GM12878 (cell line): ENCODE measurements around the gene FATE1. TPM values are rescaled to one million over a fixed set of nuclear protein-coding genes. Genes with fewer than 3 reads are reported as not detected.

Experiments used
- ATAC-seq: fragments of 200-7000 bp; cut with Tn5 transposase; 3 replicates; pipeline ENCODE4 v1.9.1; 2020; ENCODE audit warnings: mild to moderate bottlenecking, moderate library complexity
- BruUV-seq: library from RNA; stranded (reverse); fragments of 400-500 nt; replicated peaks from 2 replicates; lab custom pipeline; 2021; lab: Mats Ljungman, UMichigan
- CTCF ChIA-PET: fragments of 300-600 bp; sonication (Branson Sonifier 250); formaldehyde crosslinking; extraction: SDS; loops from one replicate; lab custom pipeline; 2021; ENCODE audit warnings: inconsistent platforms; lab: Yijun Ruan, JAX
- POLR2A ChIA-PET: fragments of 350-600 bp; formaldehyde crosslinking; extraction: SDS; loops from one replicate; lab custom pipeline; 2021; ENCODE audit warnings: inconsistent platforms; lab: Charles Lee
- RAD21 ChIA-PET: fragments of 300-600 bp; sonication (Branson Sonifier 250); formaldehyde crosslinking; loops from one replicate; lab custom pipeline; 2023; ENCODE audit warnings: antibody characterized with exemption; ENCODE audit not compliant: unreplicated experiment; lab: Charles Lee
- SMC1A ChIA-PET: fragments of 300-600 bp; sonication (Branson Sonifier 250); formaldehyde crosslinking; loops from one replicate; lab custom pipeline; 2023; ENCODE audit not compliant: unreplicated experiment, uncharacterized antibody; lab: Charles Lee
- DNase-seq: peaks from one replicate; pipeline ENCODE4 v3.0.0-alpha.2; 2011; ENCODE audit warnings: low read depth, low spot score
- FAIRE-seq: peaks from 3 replicates; lab custom pipeline; 2011; peaks lifted over from hg19 to GRCh38; lab: Jason Lieb, UNC
- H2AFZ ChIP-seq: 2 replicates; pipeline ENCODE4 v1.6.0; 2011; ENCODE audit warnings: low read depth, low read length, control low read depth; ENCODE audit not compliant: control insufficient read depth
- H3K27ac ChIP-seq: 2 replicates; pipeline ENCODE4 v1.5.1; 2011; ENCODE audit warnings: control low read depth; ENCODE audit not compliant: control insufficient read depth, insufficient read depth
- H3K27me3 ChIP-seq, 2 experiments: replicated peaks in 1 of 2; 2 replicates each; pipeline versions ENCODE4 v1.6.0 to v1.6.1; 2011; ENCODE audit warnings: low read length in 1 of 2; ENCODE audit not compliant: control insufficient read depth in 2 of 2, insufficient read depth in 2 of 2
- H3K36me3 ChIP-seq, 2 experiments: 2 replicates each; pipeline ENCODE4 v1.5.1; 2011; ENCODE audit warnings: low read length in 1 of 2; ENCODE audit not compliant: control insufficient read depth in 2 of 2, insufficient read depth in 2 of 2
- H3K4me1 ChIP-seq: 2 replicates; pipeline ENCODE4 v1.6.1; 2011; ENCODE audit warnings: mild to moderate bottlenecking, low read length, moderate library complexity, mixed read lengths; ENCODE audit not compliant: control insufficient read depth, insufficient read depth
- H3K4me2 ChIP-seq: 2 replicates; pipeline ENCODE4 v1.6.0; 2011; ENCODE audit warnings: control low read depth; ENCODE audit not compliant: control insufficient read depth, insufficient read depth
- H3K4me3 ChIP-seq: fragments of 200-600 bp; sonication (generic); 2 replicates; pipeline ENCODE4 v1.5.1; 2016
- H3K79me2 ChIP-seq: 2 replicates; pipeline ENCODE4 v1.6.0; 2011; ENCODE audit warnings: low read length; ENCODE audit not compliant: control insufficient read depth, insufficient read depth
- H3K9ac ChIP-seq: 2 replicates; pipeline ENCODE4 v1.8.0; 2011; ENCODE audit warnings: low read length, control low read depth, mixed read lengths; ENCODE audit not compliant: control insufficient read depth, insufficient read depth
- H3K9me3 ChIP-seq: replicated peaks from 3 replicates; pipeline ENCODE4 v1.5.1; 2011; ENCODE audit warnings: mild to moderate bottlenecking, low read length; ENCODE audit not compliant: control insufficient read depth, insufficient read depth
- H4K20me1 ChIP-seq: 2 replicates; pipeline ENCODE4 v1.6.0; 2011; ENCODE audit not compliant: control insufficient read depth, insufficient read depth
- ASH2L ChIP-seq: fragments of 300-600, 200-600 bp; sonication (generic); IDR thresholded peaks from 2 replicates; pipeline ENCODE4 v1.6.1; 2017; ENCODE audit warnings: low read depth, mild to moderate bottlenecking, borderline replicate concordance
- BCL3 ChIP-seq: IDR thresholded peaks from 2 replicates; pipeline ENCODE4 v1.6.1; 2011; ENCODE audit warnings: borderline replicate concordance, low read depth, mild to moderate bottlenecking, moderate library complexity, low read length; ENCODE audit not compliant: insufficient read depth, poor library complexity, severe bottlenecking
- CBX3 ChIP-seq: fragments of 200-600 bp; sonication (generic); IDR thresholded peaks from 2 replicates; pipeline ENCODE4 v1.6.1; 2016; ENCODE audit warnings: low read depth, borderline replicate concordance
- CEBPB ChIP-seq, 2 experiments: fragments of 150-350 bp in 1 of 2; IDR thresholded peaks; 2 replicates each; pipeline ENCODE4 v1.6.1; 2012 to 2014; ENCODE audit warnings: low read depth in 2 of 2, low read length in 2 of 2, borderline replicate concordance in 1 of 2, inconsistent platforms in 1 of 2
- FOXM1 ChIP-seq: IDR thresholded peaks from 2 replicates; pipeline ENCODE4 v1.6.1; 2012; ENCODE audit warnings: low read depth, mild to moderate bottlenecking, inconsistent platforms, low read length, moderate library complexity
- HCFC1 ChIP-seq: fragments of 150-350 bp; IDR thresholded peaks from 2 replicates; pipeline ENCODE4 v1.6.1; 2014; ENCODE audit warnings: low read length
- IKZF2 ChIP-seq, 2 experiments: fragments of 450-650 bp; IDR thresholded peaks; 2 replicates each; pipeline ENCODE4 v1.6.1; 2017; ENCODE audit warnings: mild to moderate bottlenecking in 2 of 2, moderate library complexity in 2 of 2
- MTA2 ChIP-seq: fragments of 450-650 bp; IDR thresholded peaks from 2 replicates; pipeline ENCODE4 v1.6.1; 2016; ENCODE audit warnings: low read depth, mild to moderate bottlenecking, moderate library complexity
- NFYB ChIP-seq: IDR thresholded peaks from 2 replicates; pipeline ENCODE4 v1.6.1; 2011; ENCODE audit warnings: low read depth, mild to moderate bottlenecking, low read length, improper control_type of control experiment, moderate library complexity; ENCODE audit not compliant: insufficient read depth
- PAX5 ChIP-seq: IDR thresholded peaks from 2 replicates; pipeline ENCODE4 v1.6.1; 2011; ENCODE audit warnings: low read depth, low read length, borderline replicate concordance
- PKNOX1 ChIP-seq: fragments of 450-650 bp; IDR thresholded peaks from 2 replicates; pipeline ENCODE4 v1.6.1; 2016; ENCODE audit warnings: mild to moderate bottlenecking
- RBBP5 ChIP-seq: fragments of 200-600 bp; sonication (generic); conservative IDR thresholded peaks from 2 replicates; pipeline ENCODE4 v1.6.1; 2016
- ZBED1 ChIP-seq: IDR thresholded peaks from 2 replicates; pipeline ENCODE4 v1.6.1; 2016; ENCODE audit warnings: borderline replicate concordance
- ZNF592 ChIP-seq: fragments of 450-650 bp; IDR thresholded peaks from 2 replicates; pipeline ENCODE4 v1.6.1; 2017; ENCODE audit warnings: mild to moderate bottlenecking, moderate library complexity
- WGBS: methylation state at CpG from one replicate; pipeline ENCODE4 v1.1.6; 2016; ENCODE audit warnings: low lambda C conversion rate; ENCODE audit not compliant: insufficient replicate concordance, insufficient coverage; ENCODE audit errors: missing lambda C conversion rate; 5-methylcytosine and 5-hydroxymethylcytosine counted together
- in situ Hi-C: fragments of 300-500 bp; cut with MboI; formaldehyde crosslinking; loops from 9 replicates; pipeline ENCODE4 v1.14.3; 2018; ENCODE audit warnings: mixed read lengths
- intact Hi-C: fragments of 100-400 bp; cut with micrococcal nuclease; formaldehyde crosslinking; loops from one replicate; pipeline ENCODE4 v1.14.2; 2022; ENCODE audit not compliant: unreplicated experiment
- polyA plus RNA-seq, 11 experiments: library from polyadenylated mRNA; depleted of rRNA in 4 of 11; unstranded in 6 of 11; stranded (reverse) in 5 of 11; fragments of >200 nt; fragmentation: Nextera tagmentation in 4 of 11; fragmentation: Illumina TruSeq in 1 of 11; extraction: Ambion mirVana in 4 of 11; extraction: Trizol in 1 of 11; gene quantifications; 1 replicate in 1 of 11; 2 replicates in 10 of 11; pipeline versions ENCODE4 v1.2.1 to v1.2.3, GENCODE V29; 2011 to 2016; ENCODE audit warnings: inconsistent platforms in 2 of 11, missing spikeins in 2 of 11, low read depth in 1 of 11
- total RNA-seq, 4 experiments: library from RNA; depleted of rRNA in 3 of 4; stranded (reverse); fragments of >200 nt in 3 of 4; fragmentation: Illumina TruSeq in 1 of 4; extraction: Trizol in 1 of 4; gene quantifications; 2 replicates each; pipeline versions ENCODE4 v1.2.1 to v1.2.3, GENCODE V29; 2013 to 2021
- TF ChIP-seq, protein P1 (sequence below): IDR thresholded peaks from 2 replicates; pipeline ENCODE4 v1.6.1; 2012; ENCODE audit warnings: low read depth, low read length, improper control_type of control experiment

The FATE1 gene
- total and polyA plus RNA-seq, 10 of the 15 experiments (the other 5 are each of a cell fraction or from before 2014, with no cell fraction given) = 0.26 to 0.28 TPM; not detected in 8

DNA sequence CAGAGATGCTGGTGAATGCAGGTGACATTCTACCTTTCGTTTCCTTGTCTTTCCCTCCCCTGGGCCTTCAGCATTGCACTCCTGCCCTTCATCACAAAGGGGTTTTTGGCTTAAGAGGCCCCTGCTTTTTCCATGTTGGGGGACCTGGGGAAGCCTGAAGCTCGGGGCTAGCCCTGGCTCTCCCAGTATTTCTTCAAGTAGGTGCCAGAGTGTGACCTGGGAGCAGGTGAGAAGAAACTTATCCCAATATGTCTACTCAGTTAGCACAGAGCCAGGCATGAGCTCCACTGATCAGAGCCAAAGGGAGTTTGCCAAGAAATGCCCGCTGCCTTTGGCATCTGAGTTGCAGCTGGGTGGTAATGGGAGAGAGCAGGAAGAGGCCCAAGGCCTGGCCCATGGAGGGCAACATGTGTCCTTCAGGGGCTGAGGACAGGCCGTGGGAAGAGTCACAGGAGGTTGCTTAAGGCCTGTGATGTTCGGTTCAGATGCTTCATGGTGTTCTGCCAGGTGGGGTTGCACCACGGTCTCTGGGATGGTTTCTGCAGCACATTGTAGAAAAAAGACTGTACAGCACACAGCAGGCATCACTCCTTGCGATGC lies 13.0 kb upstream of the FATE1 start:
- Histone ChIP-seq H4K20me1 (no peaks in the 10 kb centered on the region), H3K9ac (no peak overlapping the region), H3K4me3 (no peak overlapping the region), H3K27ac (no peak overlapping the region), H3K27me3 (no peaks in the 10 kb centered on the region), H3K79me2 (no peaks in the 10 kb centered on the region), H3K36me3 (no peaks in the 10 kb centered on the region), H3K4me1 (no peaks in the 10 kb centered on the region), H3K9me3 (no peaks in the 10 kb centered on the region), H3K4me2 (no peak overlapping the region), H2AFZ (no peak overlapping the region)
- no peak for FAIRE-seq
- intact Hi-C loops (no loop called here), in situ Hi-C loops (no loop called here)
- under 1% methylated on average over 7 of the region's 7 CpGs for WGBS
- POLR2A ChIA-PET = no interaction called here
- RAD21 ChIA-PET = no interaction called here
- ATAC-seq = no peak
- TF ChIP-seq CBX3 (no peak), MTA2 (no peak), IKZF2 (IDR thresholded peaks at IDR 0.05) (no peak), PKNOX1 (no peak), ASH2L (no peak), RBBP5 (no peak), FOXM1 (no peak), CEBPB (IDR thresholded peaks at IDR 0.05; ENCODE audit: borderline replicate concordance in 1 of 2, low read depth in 2 of 2, low read length in 2 of 2) (no peak), NFYB (no peak), BCL3 (no peak), ZBED1 (no peak), HCFC1 (no peak), PAX5 (no peak), ZNF592 (no peak)
- TF ChIP-seq, protein P1, sequence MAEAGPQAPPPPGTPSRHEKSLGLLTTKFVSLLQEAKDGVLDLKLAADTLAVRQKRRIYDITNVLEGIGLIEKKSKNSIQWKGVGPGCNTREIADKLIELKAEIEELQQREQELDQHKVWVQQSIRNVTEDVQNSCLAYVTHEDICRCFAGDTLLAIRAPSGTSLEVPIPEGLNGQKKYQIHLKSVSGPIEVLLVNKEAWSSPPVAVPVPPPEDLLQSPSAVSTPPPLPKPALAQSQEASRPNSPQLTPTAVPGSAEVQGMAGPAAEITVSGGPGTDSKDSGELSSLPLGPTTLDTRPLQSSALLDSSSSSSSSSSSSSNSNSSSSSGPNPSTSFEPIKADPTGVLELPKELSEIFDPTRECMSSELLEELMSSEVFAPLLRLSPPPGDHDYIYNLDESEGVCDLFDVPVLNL = no peak
- CTCF ChIA-PET = no interaction called here
- SMC1A ChIA-PET = no interaction called here
- no peak for DNase-seq
- BruUV-seq = no TSS peak
